ENCODE data around the gene CLRN2. TPM values are rescaled to one million over a fixed set of nuclear protein-coding genes. Genes with fewer than 3 reads are reported as not detected.

Gene CLRN2
- total RNA-seq, 1 donor from 2014 or later: not detected

DNA sequence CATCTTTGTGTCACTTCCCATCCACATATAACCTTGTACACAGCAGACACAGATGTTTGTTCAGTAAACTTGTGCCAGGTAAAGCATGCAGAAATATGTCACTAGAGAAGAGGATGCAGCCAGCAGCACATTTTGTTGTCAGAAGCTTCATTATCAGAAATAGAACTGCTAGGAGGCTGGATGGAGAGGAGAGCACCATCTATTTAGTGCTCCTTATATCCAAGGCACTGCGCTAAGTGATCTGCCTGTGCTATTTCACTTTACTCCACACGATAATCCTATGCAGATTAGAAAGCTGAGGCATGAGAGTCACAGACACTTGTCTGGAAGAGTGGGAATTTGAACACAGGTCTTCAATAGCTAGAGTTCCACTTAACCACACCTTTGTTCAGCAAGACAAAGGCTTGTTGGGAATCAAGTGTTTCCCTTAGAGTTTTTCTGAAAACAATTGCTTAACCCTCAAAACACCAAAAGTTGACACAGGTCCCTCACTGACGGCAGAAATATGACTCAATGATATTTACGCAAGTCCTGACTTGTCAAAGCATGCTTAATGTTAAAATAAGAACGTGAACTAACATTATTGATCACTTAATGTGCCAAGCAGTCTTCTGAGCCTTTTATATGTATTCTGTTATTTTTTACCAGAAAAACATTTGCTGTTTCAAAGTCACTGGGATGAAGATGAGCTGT is 1.8 kb upstream of the CLRN2 start:
- no peak for DNase-seq (ENCODE audit: extremely low spot score, unreplicated experiment)
- H3K27me3 Mint-ChIP-seq (ENCODE audit: unreplicated experiment): peaks cover 32% of the 10 kb centered on the region
- peak overlapping the region; percentile 66 for H3K4me3 Mint-ChIP-seq (ENCODE audit: unreplicated experiment)
- no peak overlapping the region for H3K27ac Mint-ChIP-seq (ENCODE audit: unreplicated experiment)
- TF ChIP-seq, protein P1, sequence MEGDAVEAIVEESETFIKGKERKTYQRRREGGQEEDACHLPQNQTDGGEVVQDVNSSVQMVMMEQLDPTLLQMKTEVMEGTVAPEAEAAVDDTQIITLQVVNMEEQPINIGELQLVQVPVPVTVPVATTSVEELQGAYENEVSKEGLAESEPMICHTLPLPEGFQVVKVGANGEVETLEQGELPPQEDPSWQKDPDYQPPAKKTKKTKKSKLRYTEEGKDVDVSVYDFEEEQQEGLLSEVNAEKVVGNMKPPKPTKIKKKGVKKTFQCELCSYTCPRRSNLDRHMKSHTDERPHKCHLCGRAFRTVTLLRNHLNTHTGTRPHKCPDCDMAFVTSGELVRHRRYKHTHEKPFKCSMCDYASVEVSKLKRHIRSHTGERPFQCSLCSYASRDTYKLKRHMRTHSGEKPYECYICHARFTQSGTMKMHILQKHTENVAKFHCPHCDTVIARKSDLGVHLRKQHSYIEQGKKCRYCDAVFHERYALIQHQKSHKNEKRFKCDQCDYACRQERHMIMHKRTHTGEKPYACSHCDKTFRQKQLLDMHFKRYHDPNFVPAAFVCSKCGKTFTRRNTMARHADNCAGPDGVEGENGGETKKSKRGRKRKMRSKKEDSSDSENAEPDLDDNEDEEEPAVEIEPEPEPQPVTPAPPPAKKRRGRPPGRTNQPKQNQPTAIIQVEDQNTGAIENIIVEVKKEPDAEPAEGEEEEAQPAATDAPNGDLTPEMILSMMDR (IDR thresholded peaks at IDR 0.05): no peak
- H3K36me3 Mint-ChIP-seq (ENCODE audit: unreplicated experiment): peaks cover 1% of the 10 kb centered on the region
- no peaks in the 10 kb centered on the region for H3K9me3 Mint-ChIP-seq (ENCODE audit: unreplicated experiment)
- peaks cover 19% of the 10 kb centered on the region for H3K4me1 Mint-ChIP-seq (ENCODE audit: unreplicated experiment)

DNA sequence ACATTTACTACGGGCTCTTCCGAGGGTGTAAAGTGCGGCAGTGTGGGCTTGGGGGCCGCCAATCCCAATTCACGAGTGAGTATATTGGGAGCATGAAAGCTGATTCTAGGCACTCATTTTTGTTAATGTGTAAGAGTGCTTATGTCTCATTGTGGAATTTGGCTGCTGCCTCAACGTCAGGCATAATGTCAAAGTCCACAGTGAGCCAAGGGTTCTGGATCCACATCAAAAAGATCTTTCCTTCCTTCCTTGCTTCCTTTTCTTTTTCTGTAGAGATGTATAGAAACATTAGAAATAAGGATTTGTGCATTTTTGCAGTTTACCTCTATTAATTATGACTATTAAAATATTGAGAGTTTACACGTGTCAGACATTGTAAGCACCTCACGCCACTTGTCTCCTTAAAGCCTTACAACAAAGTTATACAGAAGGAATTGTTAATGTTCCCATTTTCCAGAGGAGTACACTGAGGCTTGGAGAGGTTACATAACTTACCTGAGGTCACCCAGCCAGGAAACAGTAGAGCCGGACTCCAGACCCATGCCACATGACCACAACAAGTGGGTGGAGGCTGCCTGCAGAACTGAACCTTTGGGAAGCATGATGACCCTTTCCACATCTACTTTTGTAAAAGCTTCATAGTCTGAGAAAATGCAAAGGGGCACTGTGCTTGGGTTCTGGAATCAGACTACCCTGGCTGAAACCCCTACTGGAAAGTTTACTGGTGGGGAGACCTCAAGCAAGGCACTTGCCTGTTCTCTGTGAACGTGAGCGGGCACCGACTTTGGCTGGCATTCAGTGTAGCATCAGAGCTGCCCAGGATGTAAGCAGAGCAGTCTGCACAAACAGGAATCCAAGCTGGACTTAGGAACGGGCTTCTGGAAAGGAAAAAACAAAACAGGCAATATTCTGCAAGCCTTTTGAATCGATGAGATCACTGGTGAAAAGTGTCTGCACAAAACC is 761 bp downstream of the CLRN2 start:
- Mint-ChIP-seq H3K27ac (ENCODE audit: unreplicated experiment) (no peak overlapping the region), H3K9me3 (ENCODE audit: unreplicated experiment) (no peaks in the 10 kb centered on the region), H3K36me3 (ENCODE audit: unreplicated experiment) (no peaks in the 10 kb centered on the region), H3K4me3 (ENCODE audit: unreplicated experiment) (no peak overlapping the region), H3K27me3 (ENCODE audit: unreplicated experiment) (peaks cover 46% of the 10 kb centered on the region), H3K4me1 (ENCODE audit: unreplicated experiment) (peaks cover 14% of the 10 kb centered on the region)
- DNase-seq (ENCODE audit: extremely low spot score, unreplicated experiment): no peak
- TF ChIP-seq, protein P1 (IDR thresholded peaks at IDR 0.05): no peak

DNA sequence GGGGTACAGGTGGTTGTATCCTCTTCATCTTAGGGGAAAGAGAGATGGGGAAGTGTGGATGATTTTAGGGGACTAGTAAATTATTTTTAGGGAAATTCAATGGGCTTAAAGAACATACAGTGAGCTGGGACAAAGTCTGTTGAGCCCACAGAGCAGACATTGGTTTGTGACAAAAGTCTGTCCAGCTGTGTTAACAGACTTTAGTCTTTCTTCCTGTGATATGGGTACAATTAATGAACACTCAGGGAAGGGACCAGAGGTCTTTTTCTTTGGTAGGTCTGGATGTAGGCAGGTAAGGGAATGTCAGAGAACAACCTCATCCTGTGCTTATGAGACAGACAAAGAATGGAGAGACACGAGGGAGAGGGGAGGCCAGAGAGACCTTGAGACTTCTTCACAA is 2.0 kb downstream of the CLRN2 start:
- Mint-ChIP-seq H3K36me3 (ENCODE audit: unreplicated experiment) (no peaks in the 10 kb centered on the region), H3K4me3 (ENCODE audit: unreplicated experiment) (no peak overlapping the region), H3K9me3 (ENCODE audit: unreplicated experiment) (no peaks in the 10 kb centered on the region), H3K4me1 (ENCODE audit: unreplicated experiment) (peaks cover 5% of the 10 kb centered on the region), H3K27me3 (ENCODE audit: unreplicated experiment) (peaks cover 46% of the 10 kb centered on the region), H3K27ac (ENCODE audit: unreplicated experiment) (no peak overlapping the region)
- TF ChIP-seq, protein P1 (IDR thresholded peaks at IDR 0.05): no peak
- no peak for DNase-seq (ENCODE audit: extremely low spot score, unreplicated experiment)

DNA sequence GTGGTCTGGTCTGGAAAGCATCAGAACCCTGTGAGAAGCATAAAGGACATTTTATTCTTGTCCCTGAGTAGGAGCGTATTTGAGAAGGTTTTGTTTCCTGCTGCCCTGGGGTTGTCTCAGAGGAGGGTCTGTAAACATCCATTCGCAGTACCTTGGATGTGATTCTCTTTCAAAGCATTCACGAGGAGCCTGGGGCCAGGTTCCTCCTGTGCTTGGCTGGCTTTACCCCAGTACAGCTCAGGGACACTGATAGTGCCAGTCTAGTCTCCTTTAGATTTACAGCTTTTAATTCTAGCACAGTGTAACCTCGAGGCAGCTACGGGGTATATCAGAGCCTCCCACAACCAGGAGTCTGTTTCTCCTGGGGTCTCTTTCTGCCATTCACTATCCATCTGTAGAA is 2.7 kb downstream of the CLRN2 start:
- Mint-ChIP-seq H3K9me3 (ENCODE audit: unreplicated experiment) (no peaks in the 10 kb centered on the region), H3K27ac (ENCODE audit: unreplicated experiment) (no peak overlapping the region), H3K4me3 (ENCODE audit: unreplicated experiment) (no peak overlapping the region), H3K4me1 (ENCODE audit: unreplicated experiment) (peaks cover under 1% of the 10 kb centered on the region), H3K27me3 (ENCODE audit: unreplicated experiment) (peaks cover 47% of the 10 kb centered on the region), H3K36me3 (ENCODE audit: unreplicated experiment) (no peaks in the 10 kb centered on the region)
- DNase-seq (ENCODE audit: extremely low spot score, unreplicated experiment): no peak
- TF ChIP-seq, protein P1 (IDR thresholded peaks at IDR 0.05): no peak

GRCh38 chr4:17521595-17521994 is 6.6 kb downstream of the CLRN2 start:
- Mint-ChIP-seq H3K27me3 (ENCODE audit: unreplicated experiment) (peaks cover 35% of the 10 kb centered on the region), H3K4me1 (ENCODE audit: unreplicated experiment) (no peaks in the 10 kb centered on the region), H3K27ac (ENCODE audit: unreplicated experiment) (no peak overlapping the region), H3K4me3 (ENCODE audit: unreplicated experiment) (no peak overlapping the region), H3K9me3 (ENCODE audit: unreplicated experiment) (no peaks in the 10 kb centered on the region), H3K36me3 (ENCODE audit: unreplicated experiment) (no peaks in the 10 kb centered on the region)
- TF ChIP-seq, protein P1 (IDR thresholded peaks at IDR 0.05): no peak
- DNase-seq (ENCODE audit: extremely low spot score, unreplicated experiment): no peak

Data from osteocyte (in vitro differentiated cells).